MV-4-11 (cell line): Measurements from ENCODE around the gene EPHA10.

ENCODE experiments used
- DNase-seq: peaks from one replicate; lab custom pipeline; 2025; lab: John Stamatoyannopoulos, UW

EPHA10 gene

GRCh38 chr1:37673920-37674319 lies 91.0 kb downstream of the EPHA10 start:
- peak; percentile 94 for DNase-seq

GRCh38 chr1:37672136-37672870 lies 92.6 kb downstream of the EPHA10 start:
- DNase-seq, result no peak

DNA sequence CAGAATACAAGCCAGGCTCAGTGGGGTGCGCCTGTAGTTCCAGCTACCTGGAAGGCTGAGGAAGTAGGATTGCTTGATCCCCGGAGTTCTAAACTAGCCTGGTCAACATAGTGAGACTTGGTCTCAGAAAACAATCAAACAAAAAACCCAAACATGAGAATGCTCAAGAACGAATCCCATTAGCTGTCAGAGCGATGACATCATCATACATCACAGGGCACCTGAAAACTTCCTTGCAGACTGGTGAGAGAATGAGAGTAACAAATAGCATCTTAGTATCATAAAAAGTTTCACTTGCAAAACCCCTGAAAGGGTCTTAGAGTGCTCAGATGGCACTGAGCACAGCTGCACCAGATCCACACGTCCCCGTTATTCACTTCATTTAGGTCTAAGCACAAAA lies 93.7 kb downstream of the EPHA10 start:
- DNase-seq, result no peak

- no peak for DNase-seq
These were observed 94.8 kb downstream of the EPHA10 start for GRCh38 chr1:37670133-37670532.

DNA sequence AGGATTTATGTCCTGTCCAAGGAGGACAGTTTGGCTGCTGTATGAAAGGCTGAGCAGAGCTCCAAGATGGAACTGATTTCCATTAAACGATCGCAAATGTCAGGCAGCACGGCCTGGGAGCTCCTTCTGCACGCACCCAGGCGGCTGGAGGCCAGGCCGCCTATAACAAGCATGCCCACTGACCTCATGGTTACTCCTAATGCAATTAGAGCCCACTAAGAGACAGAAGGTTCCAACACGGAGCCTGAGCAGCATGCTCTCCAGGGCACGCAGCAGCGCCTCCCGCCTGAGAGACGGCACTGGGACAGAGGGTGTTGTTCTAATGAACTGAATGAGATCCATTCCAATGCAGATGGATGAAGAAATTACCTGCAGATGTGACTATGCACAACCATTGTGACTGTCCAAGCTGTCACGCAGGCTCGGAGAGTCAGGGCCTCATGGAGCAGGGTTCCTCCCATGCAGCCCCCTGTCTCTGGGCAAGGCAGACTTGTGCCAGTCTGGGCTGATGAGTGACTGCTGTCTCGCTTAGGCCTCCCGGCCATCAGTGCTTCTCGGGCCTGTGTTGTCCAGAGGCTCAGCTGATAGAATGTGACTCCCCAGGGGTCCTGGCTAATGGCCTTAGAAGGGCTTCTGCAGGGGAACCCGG lies 97.8 kb downstream of the EPHA10 start:
- no peak for DNase-seq

- DNase-seq, result no peak
These were observed 98.6 kb downstream of the EPHA10 start for GRCh38 chr1:37666241-37666867.
